Choroid plexus epithelial cell (primary cell): ENCODE results near the gene C1QTNF8.

Source experiments
- DNase-seq: peaks from one replicate; pipeline ENCODE4 v3.0.0-alpha.2; 2010; ENCODE audit warnings: low read depth
- H3K4me3 ChIP-seq: 2 replicates; pipeline ENCODE4 v1.5.1; 2011; ENCODE audit warnings: low read depth, mild to moderate bottlenecking, control low read depth, low read length, moderate library complexity
- TF ChIP-seq, protein P1 (sequence below): conservative IDR thresholded peaks from 2 replicates; pipeline ENCODE4 v1.5.1; 2011; ENCODE audit warnings: low read depth, mild to moderate bottlenecking, control low read depth, inconsistent platforms, low read length, moderate library complexity

The C1QTNF8 gene

DNA sequence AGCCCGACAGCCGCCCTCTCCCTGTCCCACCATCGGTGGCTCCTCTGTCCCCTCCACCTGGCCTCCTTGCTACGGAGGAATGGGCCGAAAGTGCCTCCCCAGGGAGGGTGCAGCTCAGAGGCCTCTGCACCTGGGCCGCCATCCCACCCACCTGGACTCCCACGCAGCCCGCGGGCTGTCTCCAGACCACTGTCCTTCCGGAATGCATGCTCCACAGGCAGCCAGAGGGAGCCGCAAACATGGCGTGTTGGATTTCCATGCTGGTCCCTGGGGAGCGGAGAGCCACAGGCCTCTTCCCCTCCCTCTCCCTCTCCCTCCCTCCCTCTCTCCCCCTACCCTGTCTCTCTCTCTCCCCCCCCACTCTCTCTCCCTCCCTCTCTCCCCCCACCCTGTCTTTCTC is 20.5 kb downstream of the C1QTNF8 start:
- TF ChIP-seq, protein P1, sequence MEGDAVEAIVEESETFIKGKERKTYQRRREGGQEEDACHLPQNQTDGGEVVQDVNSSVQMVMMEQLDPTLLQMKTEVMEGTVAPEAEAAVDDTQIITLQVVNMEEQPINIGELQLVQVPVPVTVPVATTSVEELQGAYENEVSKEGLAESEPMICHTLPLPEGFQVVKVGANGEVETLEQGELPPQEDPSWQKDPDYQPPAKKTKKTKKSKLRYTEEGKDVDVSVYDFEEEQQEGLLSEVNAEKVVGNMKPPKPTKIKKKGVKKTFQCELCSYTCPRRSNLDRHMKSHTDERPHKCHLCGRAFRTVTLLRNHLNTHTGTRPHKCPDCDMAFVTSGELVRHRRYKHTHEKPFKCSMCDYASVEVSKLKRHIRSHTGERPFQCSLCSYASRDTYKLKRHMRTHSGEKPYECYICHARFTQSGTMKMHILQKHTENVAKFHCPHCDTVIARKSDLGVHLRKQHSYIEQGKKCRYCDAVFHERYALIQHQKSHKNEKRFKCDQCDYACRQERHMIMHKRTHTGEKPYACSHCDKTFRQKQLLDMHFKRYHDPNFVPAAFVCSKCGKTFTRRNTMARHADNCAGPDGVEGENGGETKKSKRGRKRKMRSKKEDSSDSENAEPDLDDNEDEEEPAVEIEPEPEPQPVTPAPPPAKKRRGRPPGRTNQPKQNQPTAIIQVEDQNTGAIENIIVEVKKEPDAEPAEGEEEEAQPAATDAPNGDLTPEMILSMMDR: no peak
- DNase-seq: no peak
- no peak overlapping the region for H3K4me3 ChIP-seq

DNA sequence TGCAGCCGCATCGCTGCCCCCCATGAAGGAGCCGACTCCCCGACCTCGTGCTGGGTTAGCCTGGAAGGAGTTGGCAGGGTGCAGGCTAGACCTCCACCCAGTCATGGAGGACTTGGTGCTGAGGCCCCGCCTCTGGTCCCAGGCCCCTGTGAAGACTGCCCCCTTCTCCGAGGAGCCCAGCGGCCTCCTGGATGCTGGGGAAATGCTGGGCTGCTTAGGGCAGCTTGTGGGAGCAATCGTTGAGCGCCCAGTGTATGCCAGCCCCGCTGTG is 21.7 kb downstream of the C1QTNF8 start:
- H3K4me3 ChIP-seq: no peak overlapping the region
- no peak for DNase-seq
- TF ChIP-seq, protein P1: no peak

DNA sequence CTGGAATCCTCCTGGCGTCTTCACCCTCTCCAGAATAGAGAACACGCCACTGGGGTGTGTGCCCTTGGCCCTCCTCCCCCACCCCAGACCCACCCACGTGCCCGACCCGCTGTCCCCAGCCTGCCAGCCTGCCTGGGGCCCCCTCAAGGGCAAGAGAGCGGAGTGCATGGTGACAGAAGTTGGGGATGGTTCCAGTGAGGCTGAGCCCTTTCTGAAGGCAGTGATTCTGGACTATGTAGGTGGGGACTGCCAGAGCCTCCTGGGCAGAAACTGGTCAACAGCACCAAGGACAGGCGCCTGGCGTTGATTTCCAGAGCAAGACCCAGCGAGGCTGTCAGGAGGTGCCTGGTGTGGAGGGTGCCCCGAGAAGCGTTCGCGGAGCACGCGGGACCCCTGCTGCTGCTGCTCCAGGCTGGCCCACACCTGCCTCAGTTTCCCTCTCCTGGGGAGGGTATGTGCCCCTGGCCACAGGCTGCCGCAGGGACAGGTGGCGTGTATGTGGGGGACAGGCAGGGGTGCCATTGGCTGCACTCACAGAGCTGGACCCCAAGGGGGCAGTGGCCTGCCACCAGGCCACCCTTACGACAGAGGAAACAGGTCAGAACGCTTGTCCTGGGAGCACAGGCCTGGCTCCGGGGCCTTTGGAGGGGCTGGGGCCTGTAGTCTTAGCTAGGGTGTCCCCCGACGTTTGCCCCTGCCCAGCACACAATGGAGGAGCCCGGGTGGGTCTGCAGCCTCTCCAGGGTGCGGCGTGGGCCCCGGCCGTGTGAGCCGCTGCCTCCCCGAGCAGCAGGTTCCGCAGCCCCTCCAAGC is 22.3 kb downstream of the C1QTNF8 start:
- no peak for DNase-seq

DNA sequence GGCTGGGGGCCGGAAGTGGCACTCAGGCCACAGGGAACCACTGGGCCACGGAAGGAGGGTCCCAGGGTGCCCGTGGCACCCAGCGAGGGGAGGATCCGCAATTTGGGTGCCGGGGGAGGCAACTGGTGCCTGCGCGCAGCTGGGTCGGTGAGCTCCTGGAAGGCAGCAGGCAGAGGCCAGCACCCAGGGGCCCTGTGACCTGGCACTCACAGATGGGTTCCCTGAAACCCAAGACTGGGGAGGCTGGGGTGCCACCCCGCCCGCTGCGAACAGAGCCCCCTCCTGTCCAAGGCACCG is 22.8 kb downstream of the C1QTNF8 start:
- TF ChIP-seq, protein P1: no peak
- no peak for DNase-seq
- no peak overlapping the region for H3K4me3 ChIP-seq

More for the DNA sequence above, 22.3 kb downstream of the C1QTNF8 start:
- TF ChIP-seq, protein P1: peak; percentile 12
- H3K4me3 ChIP-seq: no peak overlapping the region

DNA sequence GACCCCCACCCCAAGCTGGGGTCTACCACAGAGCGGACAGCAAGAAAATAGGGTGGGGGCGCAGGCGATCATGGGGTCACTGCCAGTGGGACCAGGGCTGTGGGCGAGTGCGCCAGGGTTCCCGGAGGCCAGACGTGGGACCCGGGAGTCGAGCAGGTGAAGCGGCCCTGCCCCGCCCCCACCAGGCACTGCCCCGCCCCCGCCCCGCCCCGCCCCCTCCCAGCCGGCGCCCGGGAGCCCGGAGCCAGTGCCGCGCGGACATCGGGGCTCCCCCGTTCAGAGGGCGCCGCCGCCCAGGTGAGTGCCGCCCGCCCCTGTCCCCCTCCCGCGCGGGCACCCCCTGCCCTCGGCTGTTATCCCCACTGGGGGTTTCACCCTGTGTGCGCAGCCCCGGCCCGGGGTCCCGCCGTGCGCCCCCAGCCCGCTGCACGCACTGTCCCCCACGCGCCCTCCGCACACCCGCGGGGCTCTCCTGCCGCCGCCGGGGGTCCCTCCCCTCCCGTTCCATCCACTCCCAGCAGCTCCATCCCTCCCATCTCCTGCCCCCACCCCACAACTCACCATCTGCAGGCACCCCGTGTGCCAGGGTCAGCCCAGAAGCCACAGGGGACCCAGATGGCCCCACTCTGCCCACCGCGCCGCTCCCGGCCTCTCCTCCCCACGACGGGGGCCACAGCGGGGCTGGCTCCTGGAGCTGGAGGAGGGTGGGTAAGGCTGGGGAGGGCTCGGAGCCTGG is 23.4 kb downstream of the C1QTNF8 start, which contains the start of gene SSTR5:
Gene SSTR5 (plus strand): TSS at position 222 of the 736 bp plus-strand sequence. CDS start 6,122 bp downstream, outside the sequence.
- H3K4me3 ChIP-seq: no peak within 1 kb of the TSS
- DNase-seq: no peak
- TF ChIP-seq, protein P1: no peak

DNA sequence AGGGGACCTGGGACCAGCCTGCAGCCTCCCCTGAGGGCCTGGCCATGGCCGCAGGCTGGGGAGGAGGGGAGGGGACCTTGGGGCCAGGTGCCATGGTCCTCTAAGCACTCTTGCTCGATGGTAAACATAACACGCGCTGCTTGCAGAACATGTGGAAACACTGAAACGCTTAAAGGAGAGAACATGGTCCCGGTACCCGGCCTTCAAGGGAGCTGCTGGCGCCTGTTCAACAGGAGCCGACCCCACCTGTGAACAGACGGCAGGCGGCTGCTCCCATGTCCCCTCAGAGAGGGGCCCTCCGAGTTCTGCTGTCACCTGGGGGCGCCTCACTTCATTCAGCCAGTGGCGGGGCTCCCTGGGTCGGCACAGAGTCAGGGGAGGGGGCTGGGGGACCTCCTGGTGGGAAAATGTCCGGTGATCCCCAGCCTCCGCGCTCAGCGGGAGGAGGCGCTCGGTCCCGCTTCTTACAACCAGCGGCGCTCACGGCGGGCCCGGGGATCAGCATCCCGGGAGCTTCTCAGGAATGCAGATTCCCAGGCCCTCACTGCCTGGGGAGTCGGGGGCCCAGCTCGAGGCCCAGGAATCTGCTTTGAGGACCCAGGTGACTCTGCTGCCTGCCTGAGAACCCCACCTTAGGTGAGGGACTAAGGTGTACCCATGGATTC is 24.4 kb downstream of the C1QTNF8 start:
- TF ChIP-seq, protein P1: no peak
- no peak for DNase-seq
- no peak overlapping the region for H3K4me3 ChIP-seq
